RWPE1 (cell line): Measurements from ENCODE around the gene TDRD7.

Experiments
- CTCF ChIA-PET: fragments of 350-600 bp; sonication (Branson Sonifier 250); formaldehyde crosslinking; extraction: SDS; loops from one replicate; lab custom pipeline; 2021; lab: Yijun Ruan, JAX
- POLR2A ChIA-PET: fragments of 400-600 bp; formaldehyde crosslinking; extraction: SDS; loops from one replicate; lab custom pipeline; 2020; ENCODE audit warnings: antibody characterized with exemption; ENCODE audit not compliant: low non-redundant PET; lab: Yijun Ruan, JAX
- DNase-seq: peaks from one replicate; pipeline ENCODE4 v3.0.0; 2012; ENCODE audit warnings: low spot score
- H3K27ac ChIP-seq: fragments of 450-650 bp; 2 replicates; pipeline ENCODE4 v1.5.1; 2017
- CTCF ChIP-seq: fragments of 450-650 bp; conservative IDR thresholded peaks from 2 replicates; pipeline ENCODE4 v1.5.1; 2017; ENCODE audit warnings: low read depth, mild to moderate bottlenecking

Gene TDRD7

GRCh38 chr9:97531888-97532376 lies 120.0 kb downstream of the TDRD7 start:
- no peak for TF ChIP-seq CTCF
- ChIA-PET POLR2A (no interaction called here), CTCF (interaction anchor here (0.8 kb wide), 1 partner anchor 23 kb away, joined by 3 read pairs; no protein-coding TSS in a partner anchor)
- DNase-seq = no peak
- no peak overlapping the region for H3K27ac ChIP-seq

- ChIA-PET CTCF (interaction anchor here (0.6 kb wide), 1 partner anchor 329 kb away, joined by 3 read pairs; no protein-coding TSS in a partner anchor), POLR2A (no interaction called here)
- no peak for DNase-seq
- H3K27ac ChIP-seq = no peak overlapping the region
- TF ChIP-seq CTCF = no peak
Observed at GRCh38 chr9:97534185-97534584, 122.3 kb downstream of the TDRD7 start.

GRCh38 chr9:97534961-97535594 lies 123.2 kb downstream of the TDRD7 start:
- POLR2A ChIA-PET = no interaction called here
- CTCF ChIA-PET = interaction anchor here (0.6 kb wide), 1 partner anchor 371 kb away, joined by 4 read pairs; no protein-coding TSS in a partner anchor

GRCh38 chr9:97535771-97536170 lies 123.9 kb downstream of the TDRD7 start:
- H3K27ac ChIP-seq = no peak overlapping the region
- no peak for TF ChIP-seq CTCF
- CTCF ChIA-PET = interaction anchor here (0.6 kb wide), 1 partner anchor 370 kb away, joined by 4 read pairs; no protein-coding TSS in a partner anchor
- POLR2A ChIA-PET = no interaction called here
- DNase-seq = no peak

More at GRCh38 chr9:97534961-97535594, 123.2 kb downstream of the TDRD7 start:
- DNase-seq = no peak
- H3K27ac ChIP-seq = no peak overlapping the region
- no peak for TF ChIP-seq CTCF

- no peak for TF ChIP-seq CTCF
- POLR2A ChIA-PET = no interaction called here
- H3K27ac ChIP-seq = no peak overlapping the region
- CTCF ChIA-PET = interaction anchor here (1.3 kb wide), 1 partner anchor 63 kb away, joined by 4 read pairs; no protein-coding TSS in a partner anchor
- no peak for DNase-seq
Observed at GRCh38 chr9:97536480-97536879, 124.6 kb downstream of the TDRD7 start.

- no peak overlapping the region for H3K27ac ChIP-seq
- no peak for DNase-seq
- ChIA-PET CTCF (interaction anchor here (0.7 kb wide), 1 partner anchor 43 kb away, joined by 3 read pairs; no protein-coding TSS in a partner anchor), POLR2A (no interaction called here)
- no peak for TF ChIP-seq CTCF
Observed at GRCh38 chr9:97543561-97543960, 131.7 kb downstream of the TDRD7 start.
